ENCODE results near the gene PCCA. TPM values are rescaled to one million over a fixed set of nuclear protein-coding genes. Genes with fewer than 3 reads are reported as not detected.

Gene PCCA
- total RNA-seq, 1 donor from 2014 or later: 66.8 TPM

GRCh38 chr13:100493418-100493817 is 404.5 kb downstream of the PCCA start:
- Mint-ChIP-seq H3K4me1 (ENCODE audit: low read depth, unreplicated experiment) (peaks cover 19% of the 10 kb centered on the region), H3K9me3 (ENCODE audit: unreplicated experiment) (peaks cover 4% of the 10 kb centered on the region), H3K27me3 (ENCODE audit: unreplicated experiment) (peaks cover 6% of the 10 kb centered on the region), H3K36me3 (ENCODE audit: unreplicated experiment) (no peaks in the 10 kb centered on the region), H3K27ac (ENCODE audit: unreplicated experiment) (no peak overlapping the region), H3K4me3 (ENCODE audit: unreplicated experiment) (no peak overlapping the region)
- no peak for TF ChIP-seq CTCF (IDR thresholded peaks at IDR 0.05; ENCODE audit: partially characterized antibody, unreplicated experiment)
- DNase-seq: no peak

GRCh38 chr13:100495455-100495854 is 406.6 kb downstream of the PCCA start:
- Mint-ChIP-seq H3K36me3 (ENCODE audit: unreplicated experiment) (no peaks in the 10 kb centered on the region), H3K4me1 (ENCODE audit: low read depth, unreplicated experiment) (peaks cover 32% of the 10 kb centered on the region), H3K27me3 (ENCODE audit: unreplicated experiment) (peaks cover 7% of the 10 kb centered on the region), H3K4me3 (ENCODE audit: unreplicated experiment) (no peak overlapping the region), H3K27ac (ENCODE audit: unreplicated experiment) (no peak overlapping the region), H3K9me3 (ENCODE audit: unreplicated experiment) (peaks cover 1% of the 10 kb centered on the region)
- no peak for DNase-seq
- no peak for TF ChIP-seq CTCF (IDR thresholded peaks at IDR 0.05; ENCODE audit: partially characterized antibody, unreplicated experiment)

- H3K36me3 Mint-ChIP-seq (ENCODE audit: unreplicated experiment): no peaks in the 10 kb centered on the region
- TF ChIP-seq CTCF (IDR thresholded peaks at IDR 0.05; ENCODE audit: partially characterized antibody, unreplicated experiment): no peak
- H3K27ac Mint-ChIP-seq (ENCODE audit: unreplicated experiment): no peak overlapping the region
- DNase-seq: no peak
- no peak overlapping the region for H3K4me3 Mint-ChIP-seq (ENCODE audit: unreplicated experiment)
- peaks cover 7% of the 10 kb centered on the region for H3K27me3 Mint-ChIP-seq (ENCODE audit: unreplicated experiment)
- H3K4me1 Mint-ChIP-seq (ENCODE audit: low read depth, unreplicated experiment): peaks cover 26% of the 10 kb centered on the region
- no peaks in the 10 kb centered on the region for H3K9me3 Mint-ChIP-seq (ENCODE audit: unreplicated experiment)
Measured at GRCh38 chr13:100497389-100497788, 408.5 kb downstream of the PCCA start.

GRCh38 chr13:100502446-100502845 is 413.6 kb downstream of the PCCA start:
- H3K36me3 Mint-ChIP-seq (ENCODE audit: unreplicated experiment): no peaks in the 10 kb centered on the region
- H3K27ac Mint-ChIP-seq (ENCODE audit: unreplicated experiment): no peak overlapping the region
- no peak for TF ChIP-seq CTCF (IDR thresholded peaks at IDR 0.05; ENCODE audit: partially characterized antibody, unreplicated experiment)
- peaks cover 1% of the 10 kb centered on the region for H3K27me3 Mint-ChIP-seq (ENCODE audit: unreplicated experiment)
- H3K4me3 Mint-ChIP-seq (ENCODE audit: unreplicated experiment): no peak overlapping the region
- peaks cover 4% of the 10 kb centered on the region for H3K9me3 Mint-ChIP-seq (ENCODE audit: unreplicated experiment)
- DNase-seq: no peak
- H3K4me1 Mint-ChIP-seq (ENCODE audit: low read depth, unreplicated experiment): peaks cover 30% of the 10 kb centered on the region

- H3K4me1 Mint-ChIP-seq (ENCODE audit: low read depth, unreplicated experiment): peaks cover 34% of the 10 kb centered on the region
- H3K27me3 Mint-ChIP-seq (ENCODE audit: unreplicated experiment): no peaks in the 10 kb centered on the region
- H3K27ac Mint-ChIP-seq (ENCODE audit: unreplicated experiment): no peak overlapping the region
- H3K9me3 Mint-ChIP-seq (ENCODE audit: unreplicated experiment): peaks cover 4% of the 10 kb centered on the region
- no peak for TF ChIP-seq CTCF (IDR thresholded peaks at IDR 0.05; ENCODE audit: partially characterized antibody, unreplicated experiment)
- H3K4me3 Mint-ChIP-seq (ENCODE audit: unreplicated experiment): no peak overlapping the region
- no peaks in the 10 kb centered on the region for H3K36me3 Mint-ChIP-seq (ENCODE audit: unreplicated experiment)
- DNase-seq: no peak
Measured at GRCh38 chr13:100503622-100504021, 414.7 kb downstream of the PCCA start.

Data from glutamatergic neuron (in vitro differentiated cells).